Activated T-helper 1 cell treated with Interleukin-2 at 50 U/mL for 16 hours (primary cell): ENCODE results near the gene HACE1.
"Not testable (repeated sequence)": the region's sequence is repeated elsewhere in the genome, so short reads cannot be mapped to it uniquely, and the experiment has no call there.

Experiments used
- DNase-seq: peaks from one replicate; pipeline ENCODE4 v3.0.0-alpha.2; 2020; ENCODE audit warnings: low read depth

The HACE1 gene

GRCh38 chr6:104828478-104828877 lies 31.2 kb downstream of the HACE1 start:
- no peak for DNase-seq

- DNase-seq, result not testable (repeated sequence)
Observed at GRCh38 chr6:104820820-104821219, 38.9 kb downstream of the HACE1 start.

DNA sequence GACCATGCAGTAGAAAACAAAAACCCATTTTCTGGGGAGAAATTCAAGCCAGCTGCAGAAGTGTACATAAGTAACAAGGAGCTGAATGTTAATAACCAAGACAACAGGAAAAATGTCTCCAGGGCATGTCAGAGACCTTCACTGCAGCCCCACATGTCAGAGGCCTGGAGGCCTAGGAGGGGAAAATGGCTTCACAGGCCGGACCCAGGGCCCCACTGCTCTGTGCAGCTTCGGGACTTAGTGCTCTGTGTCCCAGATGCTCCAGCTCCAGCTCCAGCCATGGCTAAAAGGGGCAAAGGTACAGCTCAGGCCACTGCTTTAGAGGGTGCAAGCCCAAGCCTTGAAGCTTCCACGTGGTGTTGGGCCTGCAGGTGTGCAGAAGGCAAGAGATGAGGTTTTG lies 43.6 kb downstream of the HACE1 start:
- no peak for DNase-seq

GRCh38 chr6:104814743-104815142 lies 45.0 kb downstream of the HACE1 start:
- no peak for DNase-seq

DNA sequence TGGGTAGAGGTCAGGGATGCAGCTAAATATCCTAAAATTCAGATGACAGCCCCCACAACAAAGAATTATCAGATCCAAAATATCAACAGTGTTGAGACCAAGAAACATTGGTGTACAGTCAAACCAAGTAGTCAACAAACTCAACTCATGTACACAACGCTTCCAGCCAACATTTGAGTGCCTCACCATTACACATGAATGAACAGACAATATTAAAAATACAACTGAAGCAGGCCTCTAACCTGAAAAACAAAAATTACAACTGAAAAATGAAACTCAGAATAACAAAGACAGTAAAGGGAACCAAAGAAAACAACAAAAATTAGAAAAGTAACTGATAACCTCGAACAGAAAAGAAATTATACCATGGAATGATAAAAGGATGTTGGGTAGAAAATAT lies 46.2 kb downstream of the HACE1 start:
- DNase-seq, result no peak

DNA sequence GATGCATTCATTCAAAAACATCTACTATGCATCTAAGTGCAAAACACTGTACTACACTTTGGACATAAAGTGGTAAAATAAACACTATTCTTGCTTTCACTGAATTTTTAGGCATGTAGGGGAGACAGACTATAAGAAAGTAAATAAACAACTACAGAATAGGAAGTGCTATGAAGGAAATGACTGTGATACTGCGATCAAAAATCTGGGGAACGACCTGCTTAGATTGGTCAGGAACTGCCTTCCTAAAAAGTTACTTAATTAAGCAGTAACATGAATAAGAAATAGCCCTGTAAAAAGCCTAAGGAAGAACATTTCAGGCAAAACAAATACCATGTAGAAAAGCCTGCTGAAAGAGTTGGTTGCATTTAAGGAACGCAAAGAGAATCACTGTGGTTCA lies 50.6 kb downstream of the HACE1 start:
- no peak for DNase-seq

DNA sequence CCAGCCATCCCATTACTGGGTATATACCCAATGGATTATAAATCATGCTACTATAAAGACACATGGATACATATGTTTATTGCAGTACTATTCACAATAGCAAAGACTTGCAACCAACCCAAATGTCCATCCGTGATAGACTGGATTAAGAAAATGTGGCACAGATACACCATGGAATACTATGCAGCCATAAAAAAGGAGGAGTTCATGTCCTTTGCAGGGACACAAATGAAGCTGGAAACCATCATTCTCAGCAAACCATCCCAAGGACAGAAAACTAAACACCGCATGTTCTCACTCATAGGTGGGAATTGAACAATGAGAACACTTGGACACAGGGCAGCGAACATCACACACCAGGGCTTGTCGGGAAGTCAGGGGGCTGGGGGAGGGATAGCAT lies 54.4 kb downstream of the HACE1 start:
- DNase-seq, result not testable (repeated sequence)

GRCh38 chr6:104799134-104799657 lies 60.5 kb downstream of the HACE1 start:
- DNase-seq, result no peak

GRCh38 chr6:104796031-104796785 lies 63.5 kb downstream of the HACE1 start:
- DNase-seq, result no peak

- no peak for DNase-seq
Observed at GRCh38 chr6:104795363-104795762, 64.4 kb downstream of the HACE1 start.

DNA sequence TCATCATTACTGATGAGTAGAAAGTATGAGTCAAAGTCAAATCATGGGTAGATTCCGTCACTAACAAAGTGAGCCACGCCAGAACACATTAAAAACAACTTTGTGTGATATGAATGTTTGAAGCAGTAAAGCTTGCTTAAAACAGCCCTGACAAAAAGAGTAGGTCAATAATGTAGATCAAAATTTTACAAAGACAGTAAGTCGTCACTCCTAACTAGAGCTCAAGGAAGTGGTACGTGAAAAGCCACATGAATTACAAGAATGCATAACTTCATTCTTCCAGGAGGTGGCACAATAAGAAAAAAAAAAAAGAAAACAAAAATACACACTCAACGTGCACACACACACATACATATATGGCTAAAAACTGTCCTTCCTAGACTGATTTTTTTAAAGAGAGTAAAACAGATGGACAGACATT lies 69.9 kb downstream of the HACE1 start:
- no peak for DNase-seq

DNA sequence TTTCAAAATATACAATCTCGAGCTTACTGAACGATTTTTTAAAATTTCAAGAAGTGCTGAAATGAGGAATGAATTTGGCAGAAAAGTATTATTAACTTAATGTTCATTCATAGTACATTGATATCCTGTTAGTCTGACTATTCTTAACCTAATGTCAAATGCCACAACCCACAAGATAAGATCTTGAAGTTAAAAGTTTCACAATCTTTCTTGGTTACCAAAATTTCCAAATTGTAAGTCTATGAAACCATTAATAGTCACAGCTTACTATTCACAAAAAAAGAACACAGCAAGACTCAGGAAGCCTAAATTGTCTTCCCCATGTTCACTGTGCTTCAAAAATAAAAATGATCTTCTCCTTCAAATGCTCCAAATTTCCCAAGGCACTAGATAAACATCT lies 71.3 kb downstream of the HACE1 start:
- no peak for DNase-seq

- DNase-seq, result no peak
Observed at GRCh38 chr6:104787305-104787704, 72.4 kb downstream of the HACE1 start.

DNA sequence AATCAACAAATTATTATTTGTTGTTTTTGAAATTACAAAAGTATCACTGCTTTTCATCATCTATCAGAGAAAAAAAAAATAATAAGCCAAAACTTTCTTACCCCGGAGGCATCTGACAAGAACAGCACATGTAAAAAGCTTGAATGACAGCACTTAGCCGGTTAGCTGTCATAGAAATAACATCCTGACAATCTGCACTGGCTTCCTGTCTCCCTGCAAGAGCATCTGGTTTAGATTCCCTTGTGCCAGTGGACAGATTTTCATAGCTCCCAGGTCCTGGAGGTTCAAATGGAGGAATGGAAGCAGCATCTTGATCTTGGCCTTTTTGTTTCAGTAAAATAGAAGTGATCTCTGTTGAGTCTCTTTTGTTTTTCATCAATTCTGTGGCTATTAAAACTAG lies 74.8 kb downstream of the HACE1 start:
- no peak for DNase-seq

DNA sequence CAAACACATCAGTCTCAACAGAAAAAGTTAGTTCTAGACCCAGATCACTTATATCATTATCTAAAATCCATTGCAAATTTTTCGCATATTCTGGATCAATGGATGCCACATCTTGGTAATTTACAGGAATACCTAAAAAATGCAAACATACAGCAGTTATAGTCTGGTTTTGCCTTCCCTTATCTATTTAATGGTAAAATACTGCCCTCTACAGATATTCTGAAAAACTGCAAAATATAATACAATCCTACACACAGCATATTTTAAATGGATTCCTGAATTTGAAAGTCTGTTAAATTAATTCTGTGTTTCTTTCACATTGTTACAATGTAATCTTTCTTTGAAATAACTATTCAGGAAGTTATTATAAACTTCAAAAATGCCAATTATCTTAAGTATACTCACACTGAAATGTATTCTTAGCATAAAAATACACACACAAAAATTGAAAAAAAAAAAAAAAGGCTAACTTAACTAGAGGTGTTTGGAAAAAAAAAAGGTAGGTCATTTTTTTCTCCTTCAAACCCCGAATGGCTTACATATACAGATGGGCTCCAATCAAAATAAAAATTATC lies 88.4 kb downstream of the HACE1 start:
- DNase-seq, result no peak

DNA sequence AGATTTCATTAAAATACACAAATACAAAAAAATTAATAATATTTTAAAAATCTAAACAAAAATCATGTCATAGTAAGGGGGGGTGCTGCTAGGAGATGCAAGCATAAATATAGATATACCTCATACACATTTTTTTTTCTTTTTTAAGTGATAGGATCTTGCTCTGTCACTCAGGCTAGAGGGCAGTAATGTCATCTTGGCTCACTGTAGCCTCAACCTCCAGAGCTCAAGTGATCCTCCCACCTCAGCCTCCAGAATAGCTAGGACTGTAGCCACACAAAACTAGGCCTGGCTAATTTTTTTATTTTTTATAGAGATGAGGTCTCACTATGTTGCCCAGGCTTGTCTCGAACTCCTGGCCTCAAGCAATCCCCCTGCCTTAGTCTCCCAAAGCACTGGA lies 90.8 kb downstream of the HACE1 start:
- DNase-seq, result no peak

DNA sequence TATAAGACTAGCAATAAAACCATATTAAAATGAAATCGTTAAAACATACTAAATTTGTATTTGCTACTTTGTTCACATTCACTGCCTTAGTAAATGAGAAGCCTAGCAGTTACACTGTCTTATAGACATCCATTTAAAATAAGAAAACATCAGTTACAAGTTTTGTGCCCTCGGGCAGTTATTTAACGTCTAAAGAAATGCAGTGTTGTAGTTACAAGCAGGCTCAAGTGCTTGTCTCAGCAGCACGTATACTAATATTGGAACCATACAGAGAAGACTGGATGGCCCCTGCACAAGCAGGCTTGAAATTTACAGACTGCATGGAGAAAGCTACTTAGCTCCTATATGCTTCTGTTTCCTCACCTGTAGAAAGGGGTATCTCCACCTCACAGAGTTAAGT lies 93.1 kb downstream of the HACE1 start:
- DNase-seq, result no peak

GRCh38 chr6:104754788-104755409 lies 104.8 kb downstream of the HACE1 start:
- DNase-seq, result no peak

- DNase-seq, result no peak
Observed at GRCh38 chr6:104753251-104753650, 106.5 kb downstream of the HACE1 start.

GRCh38 chr6:104750449-104750848 lies 109.3 kb downstream of the HACE1 start:
- DNase-seq, result no peak

DNA sequence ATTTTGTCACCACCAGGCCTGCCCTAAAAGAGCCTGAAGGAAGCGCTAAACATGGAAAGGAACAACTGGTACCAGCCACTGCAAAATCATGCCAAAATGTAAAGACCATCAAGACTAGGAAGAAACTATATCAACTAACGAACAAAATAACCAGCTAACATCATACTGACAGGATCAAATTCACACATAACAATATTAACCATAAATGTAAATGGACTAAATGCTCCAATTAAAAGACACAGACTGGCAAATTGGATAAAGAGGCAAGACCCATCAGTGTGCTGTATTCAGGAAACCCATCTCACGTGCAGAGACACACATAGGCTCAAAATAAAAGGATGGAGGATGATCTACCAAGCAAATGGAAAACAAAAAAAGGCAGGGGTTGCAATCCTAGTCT lies 120.6 kb downstream of the HACE1 start:
- DNase-seq, result not testable (repeated sequence)

DNA sequence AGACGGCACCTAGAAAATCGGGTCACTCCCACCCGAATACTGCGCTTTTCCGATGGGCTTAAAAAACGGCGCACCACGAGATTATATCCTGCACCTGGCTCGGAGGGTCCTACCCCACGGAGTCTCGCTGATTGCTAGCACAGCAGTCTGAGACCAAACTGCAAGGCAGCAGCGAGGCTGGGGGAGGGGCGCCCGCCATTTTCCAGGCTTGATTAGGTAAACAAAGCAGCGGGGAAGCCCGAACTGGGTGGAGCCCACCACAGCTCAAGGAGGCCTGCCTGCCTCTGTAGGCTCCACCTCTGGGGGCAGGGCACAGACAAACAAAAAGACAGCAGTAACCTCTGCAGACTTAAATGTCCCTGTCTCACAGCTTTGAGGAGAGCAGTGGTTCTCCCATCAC lies 122.2 kb downstream of the HACE1 start:
- DNase-seq, result not testable (repeated sequence)

DNA sequence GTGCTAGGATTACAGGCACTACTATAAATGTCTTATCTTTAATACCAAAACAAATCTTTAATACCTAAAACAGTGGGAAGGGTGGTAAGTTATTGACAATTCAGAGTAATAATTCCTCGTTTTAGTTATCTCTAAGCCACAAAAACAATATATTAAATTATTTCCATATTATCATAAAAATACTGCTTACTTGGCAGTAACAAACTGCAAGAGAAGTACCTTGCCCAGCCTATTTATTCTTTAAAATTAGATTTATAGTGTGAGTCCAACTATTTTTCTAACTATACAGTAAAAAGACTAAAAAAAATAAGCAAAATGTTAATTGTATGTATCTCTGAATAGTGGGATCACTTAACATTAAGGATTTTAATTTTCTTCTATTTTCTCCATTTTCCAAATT lies 123.2 kb downstream of the HACE1 start:
- no peak for DNase-seq
